HepG2 (cell line): ENCODE data around the gene ZNF446. TPM values are rescaled to one million over a fixed set of nuclear protein-coding genes. Genes with fewer than 3 reads are reported as not detected.

Source experiments
- ATF4 ChIP-seq, 2 experiments: fragments of 450-650 bp in 1 of 2; sonication (generic) in 1 of 2; formaldehyde crosslinking; IDR thresholded peaks; 2 replicates each; pipeline versions ENCODE4 v1.5.0 to v1.8.0; 2020 to 2022; ENCODE audit warnings: mild to moderate bottlenecking in 1 of 2, missing genetic modification reagents in 1 of 2
- CENPX ChIP-seq: sonication (generic); formaldehyde crosslinking; IDR thresholded peaks from 2 replicates; pipeline ENCODE4 v1.9.0; 2021; ENCODE audit warnings: mild to moderate bottlenecking, missing genetic modification reagents, moderate library complexity
- HDAC2 ChIP-seq: sonication (generic); formaldehyde crosslinking; IDR thresholded peaks from 2 replicates; pipeline ENCODE4 v1.4.0; 2020; ENCODE audit warnings: missing genetic modification reagents
- NCOA2 ChIP-seq: sonication (generic); formaldehyde crosslinking; IDR thresholded peaks from 2 replicates; pipeline ENCODE4 v1.8.0; 2022; ENCODE audit warnings: inconsistent platforms
- PBX3 ChIP-seq: sonication (generic); formaldehyde crosslinking; IDR thresholded peaks from 2 replicates; pipeline ENCODE4 v1.8.1; 2023; ENCODE audit warnings: missing genetic modification reagents, inconsistent platforms, borderline replicate concordance
- POLR2A ChIP-seq, 2 experiments: IDR thresholded peaks; 2 replicates each; pipeline ENCODE4 v1.6.1; 2011; ENCODE audit warnings: low read depth in 2 of 2, low read length in 2 of 2, mild to moderate bottlenecking in 1 of 2, moderate library complexity in 1 of 2; ENCODE audit not compliant: insufficient read depth in 1 of 2
- SIX4 ChIP-seq: sonication (generic); formaldehyde crosslinking; IDR thresholded peaks from 2 replicates; pipeline ENCODE4 v1.4.0; 2020; ENCODE audit warnings: missing genetic modification reagents
- SP4 ChIP-seq: sonication (generic); formaldehyde crosslinking; IDR thresholded peaks from 2 replicates; pipeline ENCODE4 v1.8.1; 2023; ENCODE audit warnings: mild to moderate bottlenecking, missing genetic modification reagents
- TOE1 ChIP-seq: sonication (generic); formaldehyde crosslinking; IDR thresholded peaks from 2 replicates; pipeline ENCODE4 v1.4.0; 2020; ENCODE audit warnings: mild to moderate bottlenecking, missing genetic modification reagents
- USF2 ChIP-seq, 2 experiments: sonication (generic) in 1 of 2; formaldehyde crosslinking in 1 of 2; IDR thresholded peaks; 2 replicates each; pipeline versions ENCODE4 v1.5.1 to v1.6.1; 2011 to 2020; ENCODE audit warnings: borderline replicate concordance in 1 of 2, low read depth in 1 of 2, low read length in 1 of 2, mild to moderate bottlenecking in 1 of 2, missing genetic modification reagents in 1 of 2, moderate library complexity in 1 of 2
- ZFP90 ChIP-seq: sonication (generic); formaldehyde crosslinking; IDR thresholded peaks from 2 replicates; pipeline ENCODE4 v1.8.0; 2022; ENCODE audit warnings: missing genetic modification reagents, mild to moderate bottlenecking, inconsistent platforms, borderline replicate concordance
- ZNF407 ChIP-seq: sonication (generic); formaldehyde crosslinking; IDR thresholded peaks from one replicate; pipeline ENCODE4 v1.5.1; 2020; ENCODE audit warnings: mild to moderate bottlenecking, missing genetic modification reagents; ENCODE audit errors: not compliant biosample characterization
- ZNF460 ChIP-seq: sonication (generic); formaldehyde crosslinking; IDR thresholded peaks from 2 replicates; pipeline ENCODE4 v1.5.1; 2020; ENCODE audit warnings: missing genetic modification reagents, mild to moderate bottlenecking, borderline replicate concordance
- polyA plus RNA-seq, 8 experiments: library from polyadenylated mRNA; depleted of rRNA in 3 of 8; stranded (reverse) in 7 of 8; unstranded in 1 of 8; fragments of >200 nt; fragmentation: Illumina TruSeq in 4 of 8; extraction: Trizol in 4 of 8; gene quantifications; 2 replicates each; pipeline versions ENCODE4 v1.2.1 to v1.2.3, GENCODE V29; 2011 to 2016; ENCODE audit warnings: low read depth in 4 of 8, missing spikeins in 1 of 8, mixed read lengths in 1 of 8; ENCODE audit not compliant: insufficient read depth in 1 of 8
- total RNA-seq, 5 experiments: library from RNA; depleted of rRNA; stranded (reverse); fragments of >200 nt; fragmentation: Illumina TruSeq; extraction: Trizol; gene quantifications; 2 replicates each; pipeline ENCODE4 v1.2.3, GENCODE V29; 2016; ENCODE audit warnings: low read depth in 1 of 5

Gene ZNF446
- total and polyA plus RNA-seq, 2 of the 13 experiments (the other 11 are each of a cell fraction or from before 2014, with no cell fraction given), result 3.0 to 3.6 TPM

GRCh38 chr19:58519355-58520256 is 43.5 kb downstream of the ZNF446 start, which contains the start of gene ZBTB45 (continued):
- TF ChIP-seq USF2 (IDR thresholded peaks at IDR 0.05; ENCODE audit: low read depth, low read length), result no peak
- TF ChIP-seq USF2 (CRISPR knock-in tag; IDR thresholded peaks at IDR 0.05; ENCODE audit: borderline replicate concordance), result 0 out of 2 replicates have a peak, but pooled peaks have one; percentile 63
- TF ChIP-seq ATF4 (CRISPR knock-in tag; IDR thresholded peaks at IDR 0.05), result peak in 1 of 2 experiments; percentile 81; a peak in 2 of 4 replicates
- peak; percentile 91 for TF ChIP-seq HDAC2 (CRISPR knock-in tag)
- peak; percentile 64 to 80; a peak in 3 of 4 replicates for TF ChIP-seq POLR2A (IDR thresholded peaks at IDR 0.05; ENCODE audit: insufficient read depth in 1 of 2, low read depth in 2 of 2, low read length in 2 of 2)
- peak; percentile 86 for TF ChIP-seq ZNF407 (CRISPR knock-in tag)
- no peak for TF ChIP-seq CENPX (CRISPR knock-in tag)
- TF ChIP-seq SP4, result peak; percentile 91
- no peak; the same call in 1 of the 2 replicates for TF ChIP-seq SIX4
- TF ChIP-seq TOE1, result peak; percentile 72; the same call in 1 of the 2 replicates
- TF ChIP-seq ZNF460 (CRISPR knock-in tag), result peak; percentile 78; the same call in 1 of the 2 replicates
- 0 out of 2 replicates have a peak, but pooled peaks have one; percentile 61 for TF ChIP-seq PBX3 (CRISPR knock-in tag)
- peak; percentile 95 for TF ChIP-seq ZFP90 (CRISPR knock-in tag)
- peak; percentile 82 for TF ChIP-seq NCOA2 (CRISPR knock-in tag)
